Measurements from ENCODE around the gene TICAM1. TPM values are rescaled to one million over a fixed set of nuclear protein-coding genes. Genes with fewer than 3 reads are reported as not detected.
"Not testable (repeated sequence)": the region's sequence is repeated elsewhere in the genome, so short reads cannot be mapped to it uniquely, and the experiment has no call there.

Gene TICAM1
- total RNA-seq, 5 donors from 2014 or later (not counting 1 experiment from before 2014, with no cell fraction given) = 12.8 to 20.3 (median 16.8) TPM

DNA sequence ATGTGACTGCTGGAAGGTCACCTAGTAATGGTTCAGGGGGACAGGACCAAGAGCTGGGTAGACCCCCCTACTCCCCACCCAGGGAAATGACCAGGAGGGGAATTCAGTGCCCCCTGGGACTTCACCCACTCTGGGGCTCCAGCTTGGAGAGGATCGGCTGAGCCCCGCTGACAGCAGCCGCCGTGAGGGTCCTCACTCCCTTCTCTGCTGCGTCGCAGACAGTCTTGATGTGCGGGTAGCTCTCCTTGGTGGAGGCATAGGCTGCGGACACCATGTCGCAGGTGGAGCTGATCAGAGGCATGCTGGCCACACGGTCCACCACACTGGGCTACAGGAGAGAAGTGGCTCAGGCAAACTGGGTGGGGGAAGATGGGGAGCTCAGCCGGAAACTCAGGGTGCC lies 28.2 kb upstream of the TICAM1 start:
- DNase-seq (no peak), ATAC-seq (replicated peaks in 1 of 4) (no peak)
- no peak overlapping the region for H3K4me3 ChIP-seq (ENCODE audit: control insufficient read depth in 1 of 2, extremely low read depth in 1 of 2, low read length in 1 of 2)
- peaks cover 3 to 13% of the 10 kb centered on the region in 2 donors for H3K36me3 ChIP-seq (ENCODE audit: control insufficient read depth in 2 of 2, extremely low read depth in 1 of 2, insufficient read depth in 1 of 2, low read length in 1 of 2)
- no peaks in the 10 kb centered on the region for H3K27me3 Mint-ChIP-seq
- H3K9me3 Mint-ChIP-seq = no peaks in the 10 kb centered on the region
- no peaks in the 10 kb centered on the region for H3K27me3 ChIP-seq (replicated peaks in 1 of 2; ENCODE audit: control insufficient read depth in 2 of 2, extremely low read depth in 1 of 2, insufficient read depth in 2 of 2, low read length in 1 of 2)
- H3K36me3 Mint-ChIP-seq = peaks cover 6% of the 10 kb centered on the region
- no peak overlapping the region for H3K27ac Mint-ChIP-seq
- CTCF ChIA-PET = interaction anchor here in 1 of 2 donors (1.0 kb wide), 1 partner anchor 52 kb away, joined by 3 read pairs; no protein-coding TSS in a partner anchor
- POLR2A ChIA-PET = no interaction called here
- H3K4me3 Mint-ChIP-seq = no peak overlapping the region
- H3K9me3 ChIP-seq = no peaks in the 10 kb centered on the region
- no peaks in the 10 kb centered on the region for H3K4me1 ChIP-seq (ENCODE audit: control insufficient read depth in 1 of 2, extremely low read depth in 1 of 2, insufficient read depth in 2 of 2, low read length in 2 of 2)
- H3K4me1 Mint-ChIP-seq = peaks cover 0 to 3% (median 0%) of the 10 kb centered on the region in 3 donors
- 92% methylated on average over 8 of the region's 11 CpGs for WGBS (ENCODE audit: insufficient coverage)
- no peak overlapping the region for H3K27ac ChIP-seq (ENCODE audit: low read length)

DNA sequence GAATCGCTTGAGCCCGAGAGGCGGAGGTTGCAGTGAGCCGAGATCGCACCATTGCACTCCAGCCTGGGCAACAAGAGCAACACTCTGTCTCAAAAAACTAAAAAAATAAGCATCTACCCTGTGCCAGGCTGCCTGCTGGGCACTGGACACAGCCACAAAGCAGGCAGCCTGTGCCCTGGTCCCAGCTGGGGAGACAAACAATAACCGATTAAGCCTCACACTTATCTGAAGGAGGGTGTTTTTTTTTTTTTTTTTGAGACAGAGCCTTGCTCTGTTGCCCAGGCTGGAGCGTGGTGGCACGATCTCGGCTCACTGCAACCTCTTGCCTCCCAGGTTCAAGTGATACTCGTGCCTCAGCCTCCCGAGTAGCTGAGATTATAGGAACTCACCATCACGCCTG lies 25.0 kb upstream of the TICAM1 start:
- H3K27me3 ChIP-seq (replicated peaks in 1 of 2; ENCODE audit: control insufficient read depth in 2 of 2, extremely low read depth in 1 of 2, insufficient read depth in 2 of 2, low read length in 1 of 2); H3K36me3 Mint-ChIP-seq; H3K4me3 Mint-ChIP-seq; ATAC-seq (replicated peaks in 1 of 4); H3K27me3 Mint-ChIP-seq; H3K9me3 ChIP-seq; H3K4me1 ChIP-seq (ENCODE audit: control insufficient read depth in 1 of 2, extremely low read depth in 1 of 2, insufficient read depth in 2 of 2, low read length in 2 of 2); H3K4me1 Mint-ChIP-seq; POLR2A ChIA-PET; H3K27ac Mint-ChIP-seq; H3K9me3 Mint-ChIP-seq; DNase-seq; H3K27ac ChIP-seq (ENCODE audit: low read length); H3K4me3 ChIP-seq (ENCODE audit: control insufficient read depth in 1 of 2, extremely low read depth in 1 of 2, low read length in 1 of 2): not testable (repeated sequence)
- H3K36me3 ChIP-seq (ENCODE audit: control insufficient read depth in 2 of 2, extremely low read depth in 1 of 2, insufficient read depth in 1 of 2, low read length in 1 of 2) = peaks cover 3 to 13% of the 10 kb centered on the region in 2 donors
- 100% methylated on average over 7 of the region's 12 CpGs for WGBS (ENCODE audit: insufficient coverage)
- CTCF ChIA-PET = interaction anchor here (0.6 to 0.7 kb wide), 3 partner anchors 45 to 197 kb away, joined by 3 to 5 read pairs (median 3); no protein-coding TSS in a partner anchor

DNA sequence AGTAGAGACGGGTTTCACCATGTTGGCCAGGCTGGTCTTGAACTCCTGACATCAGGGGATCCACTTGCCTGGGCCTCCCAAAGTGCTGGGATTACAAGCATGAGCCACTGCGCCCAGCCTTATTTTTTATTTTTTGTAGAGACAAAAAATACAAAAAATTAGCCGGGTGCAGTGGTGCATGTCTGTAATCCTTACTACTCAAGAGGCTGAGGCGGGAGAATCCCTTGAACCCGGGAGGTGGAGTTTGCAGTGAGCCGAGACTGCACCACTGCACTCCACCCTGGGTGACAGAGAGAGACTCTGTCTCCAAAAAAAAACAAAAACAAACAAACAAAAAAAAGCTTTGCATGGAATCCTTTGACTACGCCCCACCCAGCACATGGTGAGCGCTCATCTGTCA lies 22.0 kb upstream of the TICAM1 start:
- CTCF ChIA-PET = interaction anchor here in 1 of 2 donors (0.6 kb wide), 1 partner anchor 173 kb away, joined by 4 read pairs; no protein-coding TSS in a partner anchor
- DNase-seq; H3K27ac ChIP-seq (ENCODE audit: low read length); ATAC-seq (replicated peaks in 1 of 4); H3K9me3 Mint-ChIP-seq; POLR2A ChIA-PET; H3K4me3 Mint-ChIP-seq; H3K36me3 Mint-ChIP-seq; H3K27ac Mint-ChIP-seq; H3K4me1 Mint-ChIP-seq; H3K27me3 Mint-ChIP-seq; H3K4me3 ChIP-seq (ENCODE audit: control insufficient read depth in 1 of 2, extremely low read depth in 1 of 2, low read length in 1 of 2); H3K4me1 ChIP-seq (ENCODE audit: control insufficient read depth in 1 of 2, extremely low read depth in 1 of 2, insufficient read depth in 2 of 2, low read length in 2 of 2); H3K27me3 ChIP-seq (replicated peaks in 1 of 2; ENCODE audit: control insufficient read depth in 2 of 2, extremely low read depth in 1 of 2, insufficient read depth in 2 of 2, low read length in 1 of 2); H3K9me3 ChIP-seq: not testable (repeated sequence)
- WGBS (ENCODE audit: insufficient coverage) = 97% methylated on average over 7 of the region's 8 CpGs
- H3K36me3 ChIP-seq (ENCODE audit: control insufficient read depth in 2 of 2, extremely low read depth in 1 of 2, insufficient read depth in 1 of 2, low read length in 1 of 2) = peaks cover 3 to 10% of the 10 kb centered on the region in 2 donors

DNA sequence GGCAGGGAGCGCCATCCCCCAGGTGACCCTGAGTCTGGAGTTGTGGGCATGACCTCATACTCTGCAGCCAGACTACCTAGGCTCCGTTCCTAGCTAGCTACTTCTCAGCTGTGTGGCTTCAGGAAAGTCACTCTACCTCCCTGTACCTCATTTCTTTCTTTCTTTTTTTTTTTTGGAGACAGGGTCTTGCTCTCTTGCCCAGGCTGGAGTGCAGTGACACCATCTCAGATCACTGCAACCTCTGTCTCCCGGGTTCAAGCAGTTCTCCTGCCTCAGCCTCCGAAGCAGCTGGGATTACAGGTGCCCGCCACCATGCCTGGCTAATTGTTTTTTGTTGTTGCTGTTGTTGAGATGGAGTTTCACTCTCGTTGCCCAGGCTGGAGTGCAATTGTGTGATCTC lies 21.0 kb upstream of the TICAM1 start:
- H3K9me3 Mint-ChIP-seq = no peaks in the 10 kb centered on the region
- no peak for DNase-seq
- POLR2A ChIA-PET = no interaction called here
- peaks cover 0 to 3% (median 0%) of the 10 kb centered on the region in 3 donors for H3K4me1 Mint-ChIP-seq
- Histone ChIP-seq H3K27ac (ENCODE audit: low read length) (no peak overlapping the region), H3K27me3 (replicated peaks in 1 of 2; ENCODE audit: control insufficient read depth in 2 of 2, extremely low read depth in 1 of 2, insufficient read depth in 2 of 2, low read length in 1 of 2) (no peaks in the 10 kb centered on the region), H3K4me3 (ENCODE audit: control insufficient read depth in 1 of 2, extremely low read depth in 1 of 2, low read length in 1 of 2) (no peak overlapping the region), H3K4me1 (ENCODE audit: control insufficient read depth in 1 of 2, extremely low read depth in 1 of 2, insufficient read depth in 2 of 2, low read length in 2 of 2) (peaks cover 0 to 3% of the 10 kb centered on the region in 2 experiments), H3K9me3 (no peaks in the 10 kb centered on the region), H3K36me3 (ENCODE audit: control insufficient read depth in 2 of 2, extremely low read depth in 1 of 2, insufficient read depth in 1 of 2, low read length in 1 of 2) (peaks cover 10 to 13% of the 10 kb centered on the region in 2 donors)
- no peak overlapping the region for H3K4me3 Mint-ChIP-seq
- CTCF ChIA-PET = interaction anchor here (0.5 to 2.8 kb wide), 4 partner anchors 29 to 121 kb away, joined by 3 to 31 read pairs (median 4); no protein-coding TSS in a partner anchor
- no peaks in the 10 kb centered on the region for H3K27me3 Mint-ChIP-seq
- peaks cover 10% of the 10 kb centered on the region for H3K36me3 Mint-ChIP-seq
- WGBS (ENCODE audit: insufficient coverage) = 93% methylated on average over 4 of the region's 6 CpGs
- ATAC-seq (replicated peaks in 1 of 4) = no peak
- no peak overlapping the region for H3K27ac Mint-ChIP-seq

DNA sequence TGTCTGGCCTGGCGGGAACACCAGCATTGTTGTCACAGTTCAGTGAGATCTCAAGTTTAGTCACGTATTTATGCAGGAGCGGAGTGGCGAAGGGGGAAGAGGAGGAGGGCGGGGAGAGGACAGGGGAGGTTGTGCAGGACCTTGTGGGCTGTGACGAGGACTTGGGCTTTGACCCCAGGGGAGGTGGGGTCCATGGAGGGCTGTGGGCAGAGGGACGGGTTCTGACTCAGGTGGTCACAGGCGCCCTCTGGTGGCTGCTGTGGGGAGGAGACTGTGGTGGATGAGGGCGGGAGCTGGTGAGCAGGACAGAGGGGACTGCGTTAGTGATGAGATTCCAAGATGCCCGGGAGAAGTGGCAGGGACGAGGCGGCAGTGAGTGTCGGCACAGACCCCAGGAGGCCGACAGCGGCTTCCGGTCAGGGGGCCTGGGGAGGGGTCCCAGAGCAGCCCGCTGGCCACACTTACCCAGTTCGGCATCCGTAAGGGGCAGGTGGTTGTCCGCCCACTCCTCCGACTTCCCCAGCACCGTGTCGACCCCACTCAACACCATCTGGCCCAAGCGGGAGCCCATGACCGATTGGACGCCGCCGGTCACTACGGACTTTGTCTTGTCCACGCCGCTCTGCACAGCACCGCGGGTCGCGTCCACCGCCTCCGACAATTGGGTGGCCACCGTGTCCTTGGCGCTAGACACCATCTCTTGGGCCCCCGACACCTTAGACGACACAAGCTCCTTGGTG lies 20.2 kb upstream of the TICAM1 start:
- ATAC-seq (replicated peaks in 1 of 4) = peak; percentile 79 to 93 (median 90)
- H3K27ac ChIP-seq (ENCODE audit: low read length) = no peak overlapping the region
- ChIA-PET POLR2A (no interaction called here), CTCF (interaction anchor here (0.5 to 3.1 kb wide), 5 partner anchors 29 to 60 kb away, joined by 3 to 31 read pairs (median 5); no protein-coding TSS in a partner anchor)
- no peak overlapping the region for H3K27ac Mint-ChIP-seq
- H3K9me3 ChIP-seq = no peaks in the 10 kb centered on the region
- H3K4me3 Mint-ChIP-seq = no peak overlapping the region
- H3K4me3 ChIP-seq (ENCODE audit: control insufficient read depth in 1 of 2, extremely low read depth in 1 of 2, low read length in 1 of 2) = no peak overlapping the region
- 83% methylated on average over 39 of the region's 42 CpGs for WGBS (ENCODE audit: insufficient coverage)
- peaks cover 0 to 3% (median 0%) of the 10 kb centered on the region in 3 donors for H3K4me1 Mint-ChIP-seq
- peaks cover 14% of the 10 kb centered on the region in 2 donors for H3K36me3 ChIP-seq (ENCODE audit: control insufficient read depth in 2 of 2, extremely low read depth in 1 of 2, insufficient read depth in 1 of 2, low read length in 1 of 2)
- DNase-seq = peak; percentile 31 to 84 (median 64)
- H3K4me1 ChIP-seq (ENCODE audit: control insufficient read depth in 1 of 2, extremely low read depth in 1 of 2, insufficient read depth in 2 of 2, low read length in 2 of 2) = peaks cover 0 to 3% of the 10 kb centered on the region in 2 experiments
- H3K9me3 Mint-ChIP-seq = no peaks in the 10 kb centered on the region
- H3K27me3 Mint-ChIP-seq = no peaks in the 10 kb centered on the region
- H3K27me3 ChIP-seq (replicated peaks in 1 of 2; ENCODE audit: control insufficient read depth in 2 of 2, extremely low read depth in 1 of 2, insufficient read depth in 2 of 2, low read length in 1 of 2) = no peaks in the 10 kb centered on the region
- H3K36me3 Mint-ChIP-seq = peaks cover 10% of the 10 kb centered on the region

DNA sequence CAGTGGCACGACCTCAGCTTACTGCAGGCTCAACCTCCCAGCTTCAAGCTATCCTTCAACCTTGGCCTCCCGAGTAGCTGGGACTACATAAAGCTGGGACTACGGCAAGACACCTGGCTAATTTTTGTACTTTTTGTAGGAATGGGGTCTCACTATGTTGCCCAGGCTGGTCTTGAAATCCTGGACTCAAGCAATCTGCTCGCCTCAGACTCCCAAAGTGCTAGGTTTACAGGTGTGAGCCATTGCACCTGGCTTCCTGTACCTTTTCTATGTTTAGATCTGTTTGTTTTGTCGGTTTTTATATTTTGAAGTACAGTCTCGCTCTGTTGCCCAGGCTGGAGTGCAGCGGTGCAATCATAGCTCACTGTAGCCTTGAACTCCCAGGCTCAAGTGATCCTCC lies 17.5 kb upstream of the TICAM1 start:
- ChIA-PET CTCF (interaction anchor here (0.6 to 3.1 kb wide), 2 partner anchors 39 kb away, joined by 3 to 13 read pairs; no protein-coding TSS in a partner anchor), POLR2A (no interaction called here)
- H3K4me1 Mint-ChIP-seq = peaks cover 0 to 3% (median 0%) of the 10 kb centered on the region in 3 donors
- H3K36me3 ChIP-seq (ENCODE audit: control insufficient read depth in 2 of 2, extremely low read depth in 1 of 2, insufficient read depth in 1 of 2, low read length in 1 of 2) = peaks cover 13 to 17% of the 10 kb centered on the region in 2 donors
- no peaks in the 10 kb centered on the region for H3K27me3 Mint-ChIP-seq
- WGBS (ENCODE audit: insufficient coverage) = 67% methylated on average over 1 of the region's 7 CpGs
- no peak overlapping the region for H3K4me3 Mint-ChIP-seq
- H3K4me3 ChIP-seq (ENCODE audit: control insufficient read depth in 1 of 2, extremely low read depth in 1 of 2, low read length in 1 of 2) = no peak overlapping the region
- H3K4me1 ChIP-seq (ENCODE audit: control insufficient read depth in 1 of 2, extremely low read depth in 1 of 2, insufficient read depth in 2 of 2, low read length in 2 of 2) = peaks cover 0 to 3% of the 10 kb centered on the region in 2 experiments
- peaks cover 8% of the 10 kb centered on the region for H3K36me3 Mint-ChIP-seq
- no peak for ATAC-seq (replicated peaks in 1 of 4)
- H3K9me3 Mint-ChIP-seq = no peaks in the 10 kb centered on the region
- no peak for DNase-seq
- H3K27ac Mint-ChIP-seq = no peak overlapping the region
- no peaks in the 10 kb centered on the region for H3K27me3 ChIP-seq (replicated peaks in 1 of 2; ENCODE audit: control insufficient read depth in 2 of 2, extremely low read depth in 1 of 2, insufficient read depth in 2 of 2, low read length in 1 of 2)
- no peaks in the 10 kb centered on the region for H3K9me3 ChIP-seq
- no peak overlapping the region for H3K27ac ChIP-seq (ENCODE audit: low read length)
